GM10266 (cell line): Measurements from ENCODE around the gene UBA52.

Experiments used
- DNase-seq: peaks from one replicate; pipeline ENCODE4 v3.0.0; 2012; ENCODE audit errors: extremely low spot score
- TF ChIP-seq, protein P1 (sequence below): IDR thresholded peaks from 2 replicates; pipeline ENCODE4 v1.5.1; 2012; ENCODE audit warnings: mild to moderate bottlenecking, low read depth; ENCODE audit not compliant: control insufficient read depth, insufficient read depth; ENCODE audit errors: missing control alignments

Gene UBA52

GRCh38 chr19:18603255-18603957, 31.7 kb downstream of the UBA52 start:
- DNase-seq, result peak; percentile 50
- TF ChIP-seq, protein P1, sequence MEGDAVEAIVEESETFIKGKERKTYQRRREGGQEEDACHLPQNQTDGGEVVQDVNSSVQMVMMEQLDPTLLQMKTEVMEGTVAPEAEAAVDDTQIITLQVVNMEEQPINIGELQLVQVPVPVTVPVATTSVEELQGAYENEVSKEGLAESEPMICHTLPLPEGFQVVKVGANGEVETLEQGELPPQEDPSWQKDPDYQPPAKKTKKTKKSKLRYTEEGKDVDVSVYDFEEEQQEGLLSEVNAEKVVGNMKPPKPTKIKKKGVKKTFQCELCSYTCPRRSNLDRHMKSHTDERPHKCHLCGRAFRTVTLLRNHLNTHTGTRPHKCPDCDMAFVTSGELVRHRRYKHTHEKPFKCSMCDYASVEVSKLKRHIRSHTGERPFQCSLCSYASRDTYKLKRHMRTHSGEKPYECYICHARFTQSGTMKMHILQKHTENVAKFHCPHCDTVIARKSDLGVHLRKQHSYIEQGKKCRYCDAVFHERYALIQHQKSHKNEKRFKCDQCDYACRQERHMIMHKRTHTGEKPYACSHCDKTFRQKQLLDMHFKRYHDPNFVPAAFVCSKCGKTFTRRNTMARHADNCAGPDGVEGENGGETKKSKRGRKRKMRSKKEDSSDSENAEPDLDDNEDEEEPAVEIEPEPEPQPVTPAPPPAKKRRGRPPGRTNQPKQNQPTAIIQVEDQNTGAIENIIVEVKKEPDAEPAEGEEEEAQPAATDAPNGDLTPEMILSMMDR, result no peak

- DNase-seq, result no peak
- TF ChIP-seq, protein P1, result no peak
Measured at GRCh38 chr19:18603958-18604819, 32.5 kb downstream of the UBA52 start.

DNA sequence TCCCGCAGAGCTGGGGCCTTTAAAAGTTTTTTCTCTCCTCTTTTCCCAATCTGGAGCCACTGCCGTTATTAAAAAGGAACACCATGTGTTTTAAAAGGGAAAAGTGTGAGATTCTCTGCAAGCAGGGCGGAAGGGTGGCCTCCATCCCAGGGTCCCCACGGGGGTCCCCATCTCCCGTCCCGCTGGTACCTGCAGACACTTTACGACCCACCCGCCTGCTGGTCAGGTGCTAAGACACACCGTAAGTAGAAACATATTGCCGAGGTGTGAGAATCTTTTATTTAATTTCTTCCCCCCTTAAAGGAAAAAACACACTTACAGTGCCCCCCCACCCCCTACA, 33.1 kb downstream of the UBA52 start:
- DNase-seq, result no peak
- TF ChIP-seq, protein P1, result no peak

- TF ChIP-seq, protein P1, result no peak
- no peak for DNase-seq
Measured at GRCh38 chr19:18605196-18605545, 33.5 kb downstream of the UBA52 start.

DNA sequence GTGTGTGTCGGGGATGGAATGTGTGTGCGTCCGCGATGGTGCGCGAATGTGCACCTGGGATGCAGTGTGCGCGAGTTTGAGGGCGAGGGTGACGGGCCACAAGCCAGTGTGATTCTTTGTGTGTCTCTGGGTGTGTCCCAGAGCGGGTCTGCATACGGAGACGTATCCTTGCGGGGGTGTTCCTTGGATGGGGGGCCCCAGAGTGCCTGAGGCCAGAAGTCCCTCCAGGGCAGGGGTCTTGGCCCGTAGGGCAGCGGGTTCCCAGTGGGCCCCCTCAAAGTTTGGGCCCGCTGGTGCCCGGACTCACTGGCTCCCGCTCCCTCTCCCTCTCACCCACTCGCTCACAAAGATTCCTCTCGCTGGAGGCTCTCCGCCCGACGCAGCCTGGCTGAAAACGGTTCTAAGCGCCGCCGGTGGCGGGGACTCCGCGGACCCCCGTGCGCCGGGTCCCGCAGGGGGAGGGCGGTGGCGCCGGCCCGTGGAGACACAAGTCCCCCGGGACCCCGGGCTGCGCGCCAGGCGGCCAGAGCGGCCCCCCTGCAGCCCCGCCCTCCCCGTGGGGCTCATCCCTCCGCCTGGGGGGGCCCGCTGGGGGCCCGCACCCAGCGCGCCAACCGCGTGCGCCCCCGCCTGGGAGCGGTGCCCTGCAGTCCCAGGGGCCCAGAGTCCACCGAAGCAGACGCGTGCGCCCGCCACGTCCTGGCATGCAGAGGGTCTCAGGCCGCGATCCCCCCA, 34.1 kb downstream of the UBA52 start:
- TF ChIP-seq, protein P1, result no peak

GRCh38 chr19:18606281-18607225, 34.9 kb downstream of the UBA52 start, which contains the start of gene CRLF1:
TSS of gene CRLF1 (minus strand) at chr19:18606799. CDS start at chr19:18606656, 143 bp downstream.
- TF ChIP-seq, protein P1, result no peak
- DNase-seq, result no peak

More for the DNA sequence above, 34.1 kb downstream of the UBA52 start:
- DNase-seq, result no peak
